Brain microvascular endothelial cell (primary cell): ENCODE results near the gene SECTM1.

Source experiments
- DNase-seq: peaks from one replicate; pipeline ENCODE4 v3.0.0-alpha.2; 2020
- H3K27ac ChIP-seq: fragments of 250-450 bp; sonication (Bioruptor Pico); 2 replicates; pipeline ENCODE4 v1.5.1; 2020; ENCODE audit warnings: mild to moderate bottlenecking, moderate library complexity
- H3K27me3 ChIP-seq: fragments of 250-450 bp; sonication (Bioruptor Pico); replicated peaks from 2 replicates; pipeline ENCODE4 v1.5.1; 2020; ENCODE audit warnings: mild to moderate bottlenecking
- H3K36me3 ChIP-seq: fragments of 250-450 bp; sonication (Bioruptor Pico); replicated peaks from 2 replicates; pipeline ENCODE4 v1.5.1; 2020; ENCODE audit warnings: mild to moderate bottlenecking
- H3K4me3 ChIP-seq: 2 replicates; pipeline ENCODE4 v1.5.1; 2011; ENCODE audit warnings: low read depth, mild to moderate bottlenecking, control low read depth, low read length, moderate library complexity
- in situ Hi-C: cut with HindIII; loops from 2 replicates; pipeline ENCODE4 v1.10.0; 2017; ENCODE audit warnings: low sequenced_read_pairs, low pct_ligation_motif_present
- TF ChIP-seq, protein P1 (sequence below): IDR thresholded peaks from 2 replicates; pipeline ENCODE4 v1.5.1; 2011; ENCODE audit warnings: low read depth, mild to moderate bottlenecking, moderate library complexity, low read length, control low read depth, inconsistent platforms; ENCODE audit errors: missing control alignments

The SECTM1 gene

DNA sequence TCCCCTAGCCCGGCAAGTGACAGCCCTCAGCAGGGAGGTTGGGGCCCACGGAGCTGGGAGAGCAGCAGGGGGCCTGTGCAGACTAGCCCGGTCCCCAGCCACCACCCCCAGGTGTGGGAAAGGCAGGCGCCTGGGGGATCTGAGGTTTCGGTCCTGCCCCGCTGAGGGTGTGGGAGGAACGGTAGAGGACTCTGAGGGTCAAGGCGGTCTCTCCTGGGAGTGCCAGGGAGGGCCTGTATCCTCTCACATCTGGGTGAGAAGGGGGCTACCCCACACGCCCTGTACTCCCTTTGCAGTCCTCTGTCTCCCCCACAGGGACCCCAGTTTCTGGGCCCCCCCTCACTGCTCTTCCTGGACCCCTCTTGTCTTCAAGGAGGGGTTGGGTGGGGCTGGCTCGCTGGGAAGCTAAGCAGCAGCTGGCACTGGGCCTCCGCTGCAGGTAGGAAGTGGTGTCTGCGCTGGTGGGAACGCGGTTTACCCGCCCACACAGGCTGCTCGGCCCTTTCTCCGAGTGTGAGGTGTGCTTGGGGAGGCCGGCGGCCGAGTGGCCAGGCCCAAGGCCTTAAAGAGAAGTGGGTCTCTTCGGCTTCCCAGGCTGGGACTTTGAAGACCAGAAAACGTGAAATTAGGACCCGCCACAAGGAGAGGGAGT is 31.5 kb downstream of the SECTM1 start:
- H3K27ac ChIP-seq, result no peak overlapping the region
- DNase-seq, result no peak
- H3K4me3 ChIP-seq, result no peak overlapping the region
- no peaks in the 10 kb centered on the region for H3K36me3 ChIP-seq
- in situ Hi-C loops, result no loop called here
- no peaks in the 10 kb centered on the region for H3K27me3 ChIP-seq
- TF ChIP-seq, protein P1, sequence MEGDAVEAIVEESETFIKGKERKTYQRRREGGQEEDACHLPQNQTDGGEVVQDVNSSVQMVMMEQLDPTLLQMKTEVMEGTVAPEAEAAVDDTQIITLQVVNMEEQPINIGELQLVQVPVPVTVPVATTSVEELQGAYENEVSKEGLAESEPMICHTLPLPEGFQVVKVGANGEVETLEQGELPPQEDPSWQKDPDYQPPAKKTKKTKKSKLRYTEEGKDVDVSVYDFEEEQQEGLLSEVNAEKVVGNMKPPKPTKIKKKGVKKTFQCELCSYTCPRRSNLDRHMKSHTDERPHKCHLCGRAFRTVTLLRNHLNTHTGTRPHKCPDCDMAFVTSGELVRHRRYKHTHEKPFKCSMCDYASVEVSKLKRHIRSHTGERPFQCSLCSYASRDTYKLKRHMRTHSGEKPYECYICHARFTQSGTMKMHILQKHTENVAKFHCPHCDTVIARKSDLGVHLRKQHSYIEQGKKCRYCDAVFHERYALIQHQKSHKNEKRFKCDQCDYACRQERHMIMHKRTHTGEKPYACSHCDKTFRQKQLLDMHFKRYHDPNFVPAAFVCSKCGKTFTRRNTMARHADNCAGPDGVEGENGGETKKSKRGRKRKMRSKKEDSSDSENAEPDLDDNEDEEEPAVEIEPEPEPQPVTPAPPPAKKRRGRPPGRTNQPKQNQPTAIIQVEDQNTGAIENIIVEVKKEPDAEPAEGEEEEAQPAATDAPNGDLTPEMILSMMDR, result no peak

DNA sequence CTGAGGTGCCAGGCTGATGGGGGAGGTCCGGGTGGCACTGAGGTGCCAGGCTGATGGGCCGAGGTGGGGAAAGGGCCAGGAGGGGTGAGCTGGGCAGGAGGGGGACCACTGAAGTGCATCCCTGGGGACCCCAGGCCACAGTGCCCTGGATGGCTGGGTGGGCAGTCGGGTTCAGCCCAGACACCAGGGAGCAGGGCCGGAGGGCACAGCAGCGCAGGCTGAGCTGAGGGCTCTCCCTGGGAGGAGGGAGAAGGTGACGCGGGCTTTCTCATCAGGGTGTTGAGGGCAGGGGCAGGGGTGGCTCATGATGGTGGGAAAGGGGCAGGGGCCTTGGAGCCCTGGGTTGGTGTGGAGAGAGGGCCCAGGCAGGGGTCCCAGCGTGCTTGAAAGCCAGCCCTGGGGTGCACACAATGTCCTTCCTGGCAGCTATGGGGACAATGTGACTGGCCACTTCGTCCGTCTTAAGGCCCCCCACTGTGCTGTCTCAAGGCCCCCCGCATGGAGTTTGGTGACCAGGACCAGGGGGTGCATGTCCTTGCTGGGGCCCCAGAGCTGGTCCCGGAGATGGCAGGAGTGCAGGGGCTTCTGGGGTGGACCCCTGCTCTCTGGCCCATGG is 32.2 kb downstream of the SECTM1 start:
- DNase-seq, result no peak
- Histone ChIP-seq H3K27me3 (no peaks in the 10 kb centered on the region), H3K4me3 (no peak overlapping the region), H3K36me3 (no peaks in the 10 kb centered on the region), H3K27ac (no peak overlapping the region)
- in situ Hi-C loops, result no loop called here
- TF ChIP-seq, protein P1, result no peak

DNA sequence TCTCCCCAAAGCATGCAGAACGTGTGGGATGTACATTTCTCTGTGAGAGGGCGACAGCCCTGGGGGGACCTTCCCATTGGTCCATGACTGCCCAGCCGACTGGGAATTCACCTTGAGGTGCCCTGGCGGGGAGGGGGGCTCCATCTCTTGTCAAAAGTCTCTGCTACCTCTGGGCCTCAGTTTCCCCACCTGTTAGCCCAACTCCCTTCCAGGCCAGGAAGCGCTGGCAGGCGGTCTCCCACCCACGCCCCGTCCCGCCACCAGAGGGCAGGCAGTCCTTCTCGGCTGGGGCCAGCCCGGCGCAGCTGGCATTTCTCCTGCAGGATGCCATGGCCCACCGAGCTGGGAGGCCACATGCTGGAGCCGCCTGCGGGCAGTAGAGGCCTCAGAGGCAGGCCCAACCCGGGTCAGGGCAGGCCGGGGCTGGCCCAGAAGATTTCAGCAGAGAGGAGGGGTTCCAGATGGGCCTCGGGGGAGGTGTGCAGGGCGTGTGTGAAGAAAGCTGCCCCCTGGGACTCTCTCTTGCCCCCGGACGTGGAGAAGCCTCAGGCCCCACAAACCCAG is 32.8 kb downstream of the SECTM1 start:
- no peak for DNase-seq
- H3K36me3 ChIP-seq, result no peaks in the 10 kb centered on the region
- no peak overlapping the region for H3K27ac ChIP-seq
- H3K27me3 ChIP-seq, result no peaks in the 10 kb centered on the region
- in situ Hi-C loops, result no loop called here
- H3K4me3 ChIP-seq, result no peak overlapping the region
- TF ChIP-seq, protein P1, result peak; percentile 89

DNA sequence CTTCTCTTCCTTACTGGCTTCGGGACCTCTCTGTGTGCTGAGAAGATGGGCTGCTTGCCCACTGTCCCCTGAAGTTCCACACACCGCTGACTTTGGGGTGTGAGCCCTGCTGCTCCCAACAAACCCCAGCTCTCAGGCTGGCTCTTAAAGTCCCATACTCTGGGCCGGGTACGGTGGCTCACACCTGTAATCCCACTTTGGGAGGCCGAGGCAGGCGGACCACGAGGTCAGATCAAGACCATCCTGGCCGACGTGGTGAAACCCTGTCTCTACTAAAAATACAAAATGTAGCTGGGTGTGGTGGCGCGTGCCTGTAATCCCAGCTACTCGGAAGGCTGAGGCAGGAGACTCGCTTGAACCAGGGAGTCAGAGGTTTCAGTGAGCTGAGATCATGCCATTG is 33.3 kb downstream of the SECTM1 start:
- TF ChIP-seq, protein P1, result no peak
- in situ Hi-C loops, result no loop called here
- DNase-seq, result no peak
- H3K27ac ChIP-seq, result no peak overlapping the region
- H3K27me3 ChIP-seq, result no peaks in the 10 kb centered on the region
- H3K36me3 ChIP-seq, result no peaks in the 10 kb centered on the region
- H3K4me3 ChIP-seq, result no peak overlapping the region

DNA sequence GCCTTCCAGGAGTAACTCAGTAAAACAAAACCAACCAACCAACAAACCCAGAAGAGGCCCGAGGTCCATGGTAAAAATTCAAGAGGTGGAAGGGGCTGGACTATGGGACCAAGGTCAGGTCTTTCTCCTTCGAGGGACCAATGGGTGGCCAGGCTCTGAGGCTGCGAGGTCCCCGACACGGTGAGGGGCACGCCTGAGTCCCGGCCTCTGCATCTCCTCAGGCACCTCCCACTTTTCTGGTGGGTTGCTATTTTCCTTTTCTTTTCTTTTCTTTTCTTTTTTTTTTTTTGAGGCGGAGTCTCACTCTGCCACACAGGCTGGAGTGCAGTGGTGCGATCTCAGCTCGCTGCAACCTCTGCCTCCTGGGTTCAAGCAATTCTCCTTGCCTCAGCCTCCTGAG is 34.1 kb downstream of the SECTM1 start:
- no peak for DNase-seq
- no peak overlapping the region for H3K27ac ChIP-seq

More for the DNA sequence above, 34.1 kb downstream of the SECTM1 start:
- in situ Hi-C loops, result no loop called here
- Histone ChIP-seq H3K36me3 (no peaks in the 10 kb centered on the region), H3K27me3 (no peaks in the 10 kb centered on the region), H3K4me3 (no peak overlapping the region)
- TF ChIP-seq, protein P1, result no peak
